SK-N-SH (cell line): ENCODE results near the gene MEGF10. TPM values are rescaled to one million over a fixed set of nuclear protein-coding genes. Genes with fewer than 3 reads are reported as not detected.

Experiments used
- CTCF ChIA-PET: fragments of 300-600, 350-600 bp; formaldehyde crosslinking; extraction: SDS; loops from one replicate; lab custom pipeline; 2021; lab: Yijun Ruan, JAX
- POLR2A ChIA-PET: fragments of 350-600 bp; sonication (Branson Sonifier 250); formaldehyde crosslinking; extraction: SDS; loops from one replicate; lab custom pipeline; 2020; ENCODE audit warnings: antibody characterized with exemption, inconsistent platforms; lab: Yijun Ruan, JAX
- DNase-seq: peaks from one replicate; pipeline ENCODE4 v3.0.0; 2012
- H2AFZ ChIP-seq: fragments of 200-600 bp; sonication (generic); 2 replicates; pipeline ENCODE4 v1.8.1; 2016; ENCODE audit warnings: antibody characterized with exemption, mild to moderate bottlenecking, low read depth
- H3F3A ChIP-seq: fragments of 200-600 bp; sonication (generic); replicated peaks from 2 replicates; pipeline ENCODE3; 2016; ENCODE audit warnings: antibody characterized with exemption, mild to moderate bottlenecking; ENCODE audit not compliant: insufficient read depth
- H3K27ac ChIP-seq, 2 experiments: fragments of 200-500 bp in 1 of 2; fragments of 200-600 bp in 1 of 2; sonication (Bioruptor generic) in 1 of 2; sonication (generic), shearing (Covaris generic) in 1 of 2; 2 replicates each; pipeline versions ENCODE4 v1.5.1 to v1.6.1; 2014 to 2016; ENCODE audit warnings: low read depth in 2 of 2, inconsistent platforms in 1 of 2, low read length in 1 of 2, mild to moderate bottlenecking in 1 of 2, mixed read lengths in 1 of 2
- H3K27me3 ChIP-seq: fragments of 200-600 bp; sonication (generic), shearing (Covaris generic); 2 replicates; pipeline ENCODE4 v1.6.1; 2016; ENCODE audit warnings: mixed run types; ENCODE audit not compliant: insufficient read depth
- H3K36me3 ChIP-seq, 2 experiments: fragments of 200-500 bp in 1 of 2; fragments of 200-600 bp in 1 of 2; sonication (Bioruptor generic) in 1 of 2; sonication (generic) in 1 of 2; replicated peaks in 1 of 2; 2 replicates each; pipeline versions ENCODE3 to v1.5.1; 2014 to 2016; ENCODE audit warnings: low read length in 1 of 2, mild to moderate bottlenecking in 1 of 2; ENCODE audit not compliant: insufficient read depth in 2 of 2, control insufficient read depth in 1 of 2
- H3K4me1 ChIP-seq, 2 experiments: fragments of 200-500 bp in 1 of 2; fragments of 200-600 bp in 1 of 2; sonication (Bioruptor generic) in 1 of 2; sonication (generic), shearing (Covaris generic) in 1 of 2; 2 replicates each; pipeline versions ENCODE4 v1.5.1 to v1.6.1; 2014 to 2016; ENCODE audit warnings: low read depth in 1 of 2, low read length in 1 of 2, mixed run types in 1 of 2; ENCODE audit not compliant: insufficient read depth in 2 of 2, control insufficient read depth in 1 of 2
- H3K4me2 ChIP-seq: fragments of 200-600 bp; sonication (generic), shearing (Covaris generic); 2 replicates; pipeline ENCODE4 v1.6.1; 2017; ENCODE audit warnings: mixed run types
- H3K4me3 ChIP-seq, 2 experiments: fragments of 200-500 bp in 1 of 2; fragments of 200-600 bp in 1 of 2; sonication (Bioruptor generic) in 1 of 2; sonication (generic), shearing (Covaris generic) in 1 of 2; 2 replicates each; pipeline versions ENCODE4 v1.5.1 to v1.8.1; 2014 to 2016; ENCODE audit warnings: low read depth in 2 of 2, inconsistent platforms in 1 of 2, low read length in 1 of 2, mild to moderate bottlenecking in 1 of 2, mixed read lengths in 1 of 2, moderate library complexity in 1 of 2
- H3K79me2 ChIP-seq: fragments of 200-600 bp; sonication (generic); 2 replicates; pipeline ENCODE4 v1.8.1; 2017; ENCODE audit warnings: mild to moderate bottlenecking; ENCODE audit not compliant: insufficient read depth
- H3K9ac ChIP-seq: fragments of 200-600 bp; sonication (generic); 2 replicates; pipeline ENCODE4 v1.6.1; 2017; ENCODE audit warnings: mixed run types
- H3K9me2 ChIP-seq: fragments of 200-600 bp; sonication (generic); 2 replicates; pipeline ENCODE4 v1.6.1; 2017; ENCODE audit warnings: mixed run types
- H3K9me3 ChIP-seq: fragments of 200-600 bp; sonication (generic); 2 replicates; pipeline ENCODE4 v1.6.1; 2017; ENCODE audit warnings: mixed run types, mild to moderate bottlenecking, moderate library complexity
- H4K20me1 ChIP-seq: fragments of 200-600 bp; sonication (generic); 2 replicates; pipeline ENCODE4 v1.6.1; 2017; ENCODE audit warnings: mild to moderate bottlenecking, mixed run types; ENCODE audit not compliant: insufficient read depth
- CHD2 ChIP-seq: fragments of 150-350 bp; IDR thresholded peaks from 2 replicates; pipeline ENCODE4 v1.6.1; 2018; ENCODE audit warnings: low read length; ENCODE audit not compliant: partially characterized antibody
- CTCF ChIP-seq: fragments of 200-600 bp; sonication (generic); IDR thresholded peaks from 2 replicates; pipeline ENCODE4 v1.6.1; 2017; ENCODE audit warnings: antibody characterized with exemption, mild to moderate bottlenecking, moderate library complexity
- EP300 ChIP-seq, 2 experiments: IDR thresholded peaks; 2 replicates each; pipeline versions ENCODE4 v1.4.0 to v1.6.1; 2012; ENCODE audit warnings: borderline replicate concordance in 1 of 2, low read depth in 1 of 2, low read length in 1 of 2
- EZH2phosphoT487 ChIP-seq: fragments of 200-600 bp; sonication (generic); IDR thresholded peaks from 2 replicates; pipeline ENCODE4 v1.6.1; 2017; ENCODE audit warnings: low read depth, mixed run types, mild to moderate bottlenecking, antibody characterized with exemption, moderate library complexity, borderline replicate concordance
- GABPA ChIP-seq: IDR thresholded peaks from 2 replicates; pipeline ENCODE4 v1.4.0; 2012; ENCODE audit warnings: low read depth, mild to moderate bottlenecking
- MAX ChIP-seq: IDR thresholded peaks from 2 replicates; pipeline ENCODE4 v1.4.0; 2012; ENCODE audit warnings: low read depth
- NRF1 ChIP-seq: IDR thresholded peaks from 2 replicates; pipeline ENCODE4 v1.6.1; 2012; ENCODE audit warnings: low read depth, mild to moderate bottlenecking, low read length
- POLR2AphosphoS5 ChIP-seq: IDR thresholded peaks from 2 replicates; pipeline ENCODE4 v1.6.1; 2012; ENCODE audit warnings: low read depth, low read length
- RCOR1 ChIP-seq: fragments of 150-350 bp; IDR thresholded peaks from 2 replicates; pipeline ENCODE4 v1.6.1; 2017; ENCODE audit warnings: antibody characterized with exemption, low read length
- SMC3 ChIP-seq: IDR thresholded peaks from 2 replicates; pipeline ENCODE4 v1.6.1; 2012; ENCODE audit warnings: low read depth, low read length, improper control_type of control experiment
- WGBS: methylation state at CpG from one replicate; pipeline ENCODE4 v1.1.6; 2017; ENCODE audit warnings: low lambda C conversion rate; 5-methylcytosine and 5-hydroxymethylcytosine counted together
- polyA plus RNA-seq, 3 experiments: library from polyadenylated mRNA; depleted of rRNA; stranded (reverse); fragments of >200 nt; gene quantifications; 2 replicates each; pipeline ENCODE4 v1.2.3, GENCODE V29; 2012
- TF ChIP-seq, protein P1 (sequence below): IDR thresholded peaks from 2 replicates; pipeline ENCODE4 v1.4.0; 2012; ENCODE audit warnings: low read depth, borderline replicate concordance
- TF ChIP-seq, protein P2 (sequence below): IDR thresholded peaks from 2 replicates; pipeline ENCODE4 v1.4.0; 2012; ENCODE audit warnings: low read depth, borderline replicate concordance
- TF ChIP-seq, protein P3 (sequence below): IDR thresholded peaks from 2 replicates; pipeline ENCODE4 v1.6.1; 2012; ENCODE audit warnings: mild to moderate bottlenecking, low read depth, low read length, moderate library complexity

The MEGF10 gene
- polyA plus RNA-seq, 1 of the 3 experiments (the other 2 are of a cell fraction) = 1.1 TPM

GRCh38 chr5:127498548-127498947 lies 208.0 kb downstream of the MEGF10 start:
- Histone ChIP-seq H3K79me2 (no peaks in the 10 kb centered on the region), H3K9ac (no peak overlapping the region), H3K27me3 (peaks cover 5% of the 10 kb centered on the region; the same call in 1 of the 2 replicates), H2AFZ (no peak overlapping the region), H3K27ac (no peak overlapping the region), H3K4me2 (no peak overlapping the region), H3K4me1 (no peaks in the 10 kb centered on the region), H3K9me2 (peaks cover 4% of the 10 kb centered on the region; the same call in 1 of the 2 replicates), H3K36me3 (no peaks in the 10 kb centered on the region), H3K4me3 (no peak overlapping the region), H3F3A (no peaks in the 10 kb centered on the region), H3K9me3 (no peaks in the 10 kb centered on the region), H4K20me1 (no peaks in the 10 kb centered on the region)
- ChIA-PET CTCF (interaction anchor here (1.0 to 1.4 kb wide), 2 partner anchors 11 to 209 kb away, joined by 3 to 4 read pairs; no protein-coding TSS in a partner anchor), POLR2A (no interaction called here)
- 15% methylated on average over 1 of the region's 1 CpG for WGBS
- TF ChIP-seq, protein P1, sequence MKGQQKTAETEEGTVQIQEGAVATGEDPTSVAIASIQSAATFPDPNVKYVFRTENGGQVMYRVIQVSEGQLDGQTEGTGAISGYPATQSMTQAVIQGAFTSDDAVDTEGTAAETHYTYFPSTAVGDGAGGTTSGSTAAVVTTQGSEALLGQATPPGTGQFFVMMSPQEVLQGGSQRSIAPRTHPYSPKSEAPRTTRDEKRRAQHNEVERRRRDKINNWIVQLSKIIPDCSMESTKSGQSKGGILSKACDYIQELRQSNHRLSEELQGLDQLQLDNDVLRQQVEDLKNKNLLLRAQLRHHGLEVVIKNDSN = no peak
- TF ChIP-seq EZH2phosphoT487 (no peak), NRF1 (no peak), EP300 (IDR thresholded peaks at IDR 0.05; ENCODE audit: borderline replicate concordance in 1 of 2, low read depth in 1 of 2, low read length in 1 of 2) (no peak), GABPA (no peak), SMC3 (no peak), MAX (no peak), POLR2AphosphoS5 (no peak), CTCF (no peak), CHD2 (no peak), RCOR1 (no peak)
- TF ChIP-seq, protein P2, sequence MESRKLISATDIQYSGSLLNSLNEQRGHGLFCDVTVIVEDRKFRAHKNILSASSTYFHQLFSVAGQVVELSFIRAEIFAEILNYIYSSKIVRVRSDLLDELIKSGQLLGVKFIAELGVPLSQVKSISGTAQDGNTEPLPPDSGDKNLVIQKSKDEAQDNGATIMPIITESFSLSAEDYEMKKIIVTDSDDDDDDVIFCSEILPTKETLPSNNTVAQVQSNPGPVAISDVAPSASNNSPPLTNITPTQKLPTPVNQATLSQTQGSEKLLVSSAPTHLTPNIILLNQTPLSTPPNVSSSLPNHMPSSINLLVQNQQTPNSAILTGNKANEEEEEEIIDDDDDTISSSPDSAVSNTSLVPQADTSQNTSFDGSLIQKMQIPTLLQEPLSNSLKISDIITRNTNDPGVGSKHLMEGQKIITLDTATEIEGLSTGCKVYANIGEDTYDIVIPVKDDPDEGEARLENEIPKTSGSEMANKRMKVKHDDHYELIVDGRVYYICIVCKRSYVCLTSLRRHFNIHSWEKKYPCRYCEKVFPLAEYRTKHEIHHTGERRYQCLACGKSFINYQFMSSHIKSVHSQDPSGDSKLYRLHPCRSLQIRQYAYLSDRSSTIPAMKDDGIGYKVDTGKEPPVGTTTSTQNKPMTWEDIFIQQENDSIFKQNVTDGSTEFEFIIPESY = no peak
- TF ChIP-seq, protein P3, sequence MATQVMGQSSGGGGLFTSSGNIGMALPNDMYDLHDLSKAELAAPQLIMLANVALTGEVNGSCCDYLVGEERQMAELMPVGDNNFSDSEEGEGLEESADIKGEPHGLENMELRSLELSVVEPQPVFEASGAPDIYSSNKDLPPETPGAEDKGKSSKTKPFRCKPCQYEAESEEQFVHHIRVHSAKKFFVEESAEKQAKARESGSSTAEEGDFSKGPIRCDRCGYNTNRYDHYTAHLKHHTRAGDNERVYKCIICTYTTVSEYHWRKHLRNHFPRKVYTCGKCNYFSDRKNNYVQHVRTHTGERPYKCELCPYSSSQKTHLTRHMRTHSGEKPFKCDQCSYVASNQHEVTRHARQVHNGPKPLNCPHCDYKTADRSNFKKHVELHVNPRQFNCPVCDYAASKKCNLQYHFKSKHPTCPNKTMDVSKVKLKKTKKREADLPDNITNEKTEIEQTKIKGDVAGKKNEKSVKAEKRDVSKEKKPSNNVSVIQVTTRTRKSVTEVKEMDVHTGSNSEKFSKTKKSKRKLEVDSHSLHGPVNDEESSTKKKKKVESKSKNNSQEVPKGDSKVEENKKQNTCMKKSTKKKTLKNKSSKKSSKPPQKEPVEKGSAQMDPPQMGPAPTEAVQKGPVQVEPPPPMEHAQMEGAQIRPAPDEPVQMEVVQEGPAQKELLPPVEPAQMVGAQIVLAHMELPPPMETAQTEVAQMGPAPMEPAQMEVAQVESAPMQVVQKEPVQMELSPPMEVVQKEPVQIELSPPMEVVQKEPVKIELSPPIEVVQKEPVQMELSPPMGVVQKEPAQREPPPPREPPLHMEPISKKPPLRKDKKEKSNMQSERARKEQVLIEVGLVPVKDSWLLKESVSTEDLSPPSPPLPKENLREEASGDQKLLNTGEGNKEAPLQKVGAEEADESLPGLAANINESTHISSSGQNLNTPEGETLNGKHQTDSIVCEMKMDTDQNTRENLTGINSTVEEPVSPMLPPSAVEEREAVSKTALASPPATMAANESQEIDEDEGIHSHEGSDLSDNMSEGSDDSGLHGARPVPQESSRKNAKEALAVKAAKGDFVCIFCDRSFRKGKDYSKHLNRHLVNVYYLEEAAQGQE = no peak
- DNase-seq = no peak
